Occipital lobe (tissue), 2 donors: Measurements from ENCODE around the gene AARSD1. TPM values are rescaled to one million over a fixed set of nuclear protein-coding genes. Genes with fewer than 3 reads are reported as not detected.
"Not testable (repeated sequence)": the region's sequence is repeated elsewhere in the genome, so short reads cannot be mapped to it uniquely, and the experiment has no call there.

Experiments
- DNase-seq: peaks from one replicate; lab custom pipeline; 2025; lab: John Stamatoyannopoulos, UW
- total RNA-seq: library from RNA; depleted of rRNA; stranded (reverse); fragments of >200 nt; gene quantifications from one replicate; pipeline ENCODE4 v1.2.3, GENCODE V29; 2014

The AARSD1 gene
- 26.8 TPM for total RNA-seq

GRCh38 chr17:42964161-42964932 lies at the start of gene AARSD1:
AARSD1 (minus strand) TSS chr17:42964454; CDS start chr17:42964440, 14 bp downstream.
- DNase-seq = peak; percentile 82

- no peak for DNase-seq
Observed at GRCh38 chr17:43013296-43013695, 49.0 kb upstream of the AARSD1 start.

- no peak for DNase-seq
Observed at GRCh38 chr17:43011728-43012472, 47.6 kb upstream of the AARSD1 start.

- DNase-seq = no peak
Observed at GRCh38 chr17:43010667-43011308, 46.5 kb upstream of the AARSD1 start.

- DNase-seq = no peak
Observed at GRCh38 chr17:43006639-43007551, 42.6 kb upstream of the AARSD1 start, which contains the start of gene IFI35. IFI35 (plus strand) TSS chr17:43006784; CDS start chr17:43006948, 164 bp downstream.

- DNase-seq = no peak
Observed at GRCh38 chr17:43003542-43004172, 39.4 kb upstream of the AARSD1 start.

- not testable (repeated sequence) for DNase-seq
Observed at GRCh38 chr17:43000894-43001293, 36.6 kb upstream of the AARSD1 start.

- no peak for DNase-seq
Observed at GRCh38 chr17:42999003-42999525, 34.8 kb upstream of the AARSD1 start.

GRCh38 chr17:42997984-42998938 lies 34.0 kb upstream of the AARSD1 start, which contains the start of gene RPL27:
RPL27 (plus strand) TSS chr17:42998419; CDS start chr17:42998751, 332 bp downstream.
- peak; percentile 97 for DNase-seq

GRCh38 chr17:42997390-42997983 lies 33.2 kb upstream of the AARSD1 start:
- DNase-seq = no peak

- not testable (repeated sequence) for DNase-seq
Observed at GRCh38 chr17:42993913-42994312, 29.7 kb upstream of the AARSD1 start.

GRCh38 chr17:42992872-42993271 lies 28.6 kb upstream of the AARSD1 start:
- no peak for DNase-seq

- DNase-seq = no peak
Observed at GRCh38 chr17:42991471-42991870, 27.2 kb upstream of the AARSD1 start.

GRCh38 chr17:42989726-42990652 lies 25.7 kb upstream of the AARSD1 start:
- DNase-seq = no peak

- DNase-seq = no peak
Observed at GRCh38 chr17:42989141-42989540, 24.9 kb upstream of the AARSD1 start.

- DNase-seq = no peak
Observed at GRCh38 chr17:42985225-42985624, 21.0 kb upstream of the AARSD1 start.

GRCh38 chr17:42982266-42982665 lies 18.0 kb upstream of the AARSD1 start:
- no peak for DNase-seq
